OCI-M2 (cell line): Measurements from ENCODE around the gene ACSL6.

Source experiments
- DNase-seq: peaks from one replicate; lab custom pipeline; 2025; ENCODE audit not compliant: unreplicated experiment; lab: John Stamatoyannopoulos, UW

The ACSL6 gene, protein sequence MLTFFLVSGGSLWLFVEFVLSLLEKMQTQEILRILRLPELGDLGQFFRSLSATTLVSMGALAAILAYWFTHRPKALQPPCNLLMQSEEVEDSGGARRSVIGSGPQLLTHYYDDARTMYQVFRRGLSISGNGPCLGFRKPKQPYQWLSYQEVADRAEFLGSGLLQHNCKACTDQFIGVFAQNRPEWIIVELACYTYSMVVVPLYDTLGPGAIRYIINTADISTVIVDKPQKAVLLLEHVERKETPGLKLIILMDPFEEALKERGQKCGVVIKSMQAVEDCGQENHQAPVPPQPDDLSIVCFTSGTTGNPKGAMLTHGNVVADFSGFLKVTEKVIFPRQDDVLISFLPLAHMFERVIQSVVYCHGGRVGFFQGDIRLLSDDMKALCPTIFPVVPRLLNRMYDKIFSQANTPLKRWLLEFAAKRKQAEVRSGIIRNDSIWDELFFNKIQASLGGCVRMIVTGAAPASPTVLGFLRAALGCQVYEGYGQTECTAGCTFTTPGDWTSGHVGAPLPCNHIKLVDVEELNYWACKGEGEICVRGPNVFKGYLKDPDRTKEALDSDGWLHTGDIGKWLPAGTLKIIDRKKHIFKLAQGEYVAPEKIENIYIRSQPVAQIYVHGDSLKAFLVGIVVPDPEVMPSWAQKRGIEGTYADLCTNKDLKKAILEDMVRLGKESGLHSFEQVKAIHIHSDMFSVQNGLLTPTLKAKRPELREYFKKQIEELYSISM

DNA sequence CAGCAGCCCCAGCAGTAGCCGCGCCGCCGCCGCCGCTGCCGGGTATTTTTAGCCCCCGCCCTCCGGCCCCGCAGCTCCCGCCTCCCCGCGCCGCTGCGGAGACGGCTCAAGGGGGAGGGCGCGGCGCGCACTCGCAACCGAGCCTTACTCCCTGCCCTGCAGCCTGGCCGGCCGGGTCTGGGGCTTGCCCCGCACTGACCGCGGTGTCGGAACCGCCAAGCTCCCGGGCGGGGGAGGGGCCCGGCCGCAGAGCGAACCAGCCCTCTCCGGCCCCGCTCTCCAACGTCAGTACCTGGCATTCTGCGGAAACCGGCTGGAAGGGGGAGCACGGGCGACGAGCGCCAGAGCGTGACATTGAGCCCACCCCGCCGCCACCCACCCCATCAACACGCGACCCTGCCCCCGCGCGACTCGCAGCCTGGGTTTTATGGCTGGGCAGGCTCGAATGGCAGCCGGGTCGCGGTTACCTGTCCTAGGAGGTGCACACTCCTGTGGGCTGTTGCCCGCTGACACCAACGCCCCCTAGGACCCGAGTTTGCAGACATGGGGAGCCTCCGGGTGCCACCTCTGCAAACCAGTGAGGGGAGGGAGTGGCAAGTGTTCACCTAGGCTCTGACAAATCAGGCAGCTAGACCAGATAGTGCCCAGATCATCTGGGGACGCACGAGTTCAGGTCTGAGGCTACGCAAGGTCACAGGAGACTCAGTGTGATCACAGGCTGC lies at the start of gene ACSL6:
TSS of gene ACSL6 (minus strand) at position 37 of the 722 bp plus-strand sequence. CDS start 105 bp downstream, outside the sequence.
- no peak for DNase-seq

DNA sequence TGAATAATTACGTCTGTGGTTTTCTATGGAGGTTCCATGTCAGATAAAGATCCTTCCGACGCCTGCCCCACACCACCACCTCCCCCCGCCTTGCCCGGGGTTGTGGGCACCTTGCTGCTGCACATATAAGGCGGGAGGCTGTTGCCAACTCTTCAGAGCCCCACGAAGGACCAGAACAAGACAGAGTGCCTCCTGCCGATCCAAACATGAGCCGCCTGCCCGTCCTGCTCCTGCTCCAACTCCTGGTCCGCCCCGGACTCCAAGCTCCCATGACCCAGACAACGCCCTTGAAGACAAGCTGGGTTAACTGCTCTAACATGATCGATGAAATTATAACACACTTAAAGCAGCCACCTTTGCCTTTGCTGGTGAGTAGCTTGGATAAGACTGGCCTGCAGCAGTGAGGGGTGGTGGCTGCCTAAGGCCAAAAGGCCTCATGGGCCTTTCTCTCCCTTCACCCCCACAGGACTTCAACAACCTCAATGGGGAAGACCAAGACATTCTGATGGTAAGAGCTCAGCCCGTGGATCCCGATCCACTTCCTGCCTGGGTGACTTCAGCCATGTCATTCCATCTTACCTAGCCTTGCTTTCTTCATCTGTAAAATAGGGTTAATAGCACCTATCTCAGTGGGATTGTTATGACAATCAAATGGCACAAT lies 49.2 kb upstream of the ACSL6 start, which contains the start of gene IL3:
TSS of gene IL3 (plus strand) at position 155 of the 661 bp plus-strand sequence. CDS start at position 207, 52 bp downstream.
- no peak for DNase-seq

DNA sequence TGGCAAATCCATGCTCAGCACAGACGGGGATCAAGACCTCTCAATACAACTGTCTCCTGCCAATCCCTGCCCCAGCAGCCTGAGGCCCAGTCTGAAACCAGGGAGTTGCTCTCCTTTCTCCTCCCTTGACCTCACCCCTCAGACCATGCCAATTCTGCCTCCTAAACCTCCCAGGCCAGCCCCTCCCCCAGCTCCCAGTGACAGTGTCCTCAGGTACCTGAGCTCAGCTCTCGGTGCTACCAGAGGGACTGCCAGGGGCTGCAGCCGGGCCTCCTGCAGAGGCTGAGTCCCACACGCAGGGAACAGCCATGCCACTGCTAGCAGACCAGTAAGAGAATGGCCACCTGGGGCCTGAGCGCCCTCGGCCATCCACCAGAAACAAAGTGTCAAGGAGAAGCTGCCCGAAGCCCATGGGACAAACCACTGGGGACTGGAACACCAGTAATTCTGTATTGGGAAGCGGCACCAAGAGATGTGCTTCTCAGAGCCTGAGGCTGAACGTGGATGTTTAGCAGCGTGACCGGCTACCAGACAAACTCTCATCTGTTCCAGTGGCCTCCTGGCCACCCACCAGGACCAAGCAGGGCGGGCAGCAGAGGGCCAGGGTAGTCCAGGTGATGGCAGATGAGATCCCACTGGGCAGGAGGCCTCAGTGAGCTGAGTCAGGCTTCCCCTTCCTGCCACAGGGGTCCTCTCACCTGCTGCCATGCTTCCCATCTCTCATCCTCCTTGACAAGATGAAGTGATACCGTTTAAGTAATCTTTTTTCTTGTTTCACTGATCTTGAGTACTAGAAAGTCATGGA lies 48.4 kb upstream of the ACSL6 start:
- DNase-seq = no peak

DNA sequence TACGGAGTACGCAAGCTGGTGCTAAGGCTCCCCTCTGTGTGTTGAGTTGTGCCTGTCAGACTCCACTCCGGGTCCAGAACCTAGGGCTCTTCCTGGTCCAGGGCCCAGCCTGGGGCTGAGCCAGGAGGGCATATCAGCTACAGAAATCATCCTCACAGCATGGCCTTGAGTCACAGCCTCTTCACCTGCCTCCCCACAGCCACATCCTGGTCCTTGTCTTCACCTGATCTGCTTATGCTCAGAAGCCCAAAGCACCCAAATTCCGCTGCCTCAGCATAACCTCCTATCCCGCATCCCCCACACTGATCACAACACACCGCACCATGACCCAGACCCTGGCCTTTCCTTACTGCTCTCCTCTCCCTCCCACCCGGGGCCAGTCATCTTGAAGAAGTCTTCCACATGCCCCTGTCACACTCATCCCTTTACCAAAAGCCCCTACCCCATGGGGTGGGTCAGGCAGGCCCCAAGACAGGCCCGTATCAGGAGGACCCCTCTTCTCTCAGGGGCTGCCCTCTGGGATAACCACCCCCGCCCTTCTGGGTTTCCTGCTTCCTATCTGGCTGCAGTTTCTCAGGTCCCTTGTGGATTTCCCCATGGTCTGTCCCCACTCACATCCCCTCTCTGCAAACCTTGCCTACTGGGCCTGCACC lies 47.7 kb upstream of the ACSL6 start:
- DNase-seq = no peak

DNA sequence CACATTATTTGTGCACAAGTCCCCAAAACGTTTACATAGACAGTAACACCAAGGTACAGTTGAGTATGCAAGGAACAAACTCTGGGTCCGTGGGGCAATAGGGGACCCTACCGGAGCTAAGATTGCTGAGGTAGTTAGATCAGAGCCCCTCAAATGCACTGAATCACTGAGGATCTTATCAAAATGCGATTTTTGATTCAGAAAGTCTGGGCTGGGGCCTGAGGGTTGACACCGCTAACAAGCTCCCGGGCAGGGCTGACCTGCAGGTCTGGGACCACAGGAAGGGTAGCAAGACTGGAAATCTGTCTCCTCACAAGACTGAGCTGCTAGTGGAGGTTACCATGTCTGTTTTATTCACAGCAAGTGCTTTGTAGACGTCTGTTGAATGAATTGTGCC lies 47.2 kb upstream of the ACSL6 start:
- DNase-seq = no peak

DNA sequence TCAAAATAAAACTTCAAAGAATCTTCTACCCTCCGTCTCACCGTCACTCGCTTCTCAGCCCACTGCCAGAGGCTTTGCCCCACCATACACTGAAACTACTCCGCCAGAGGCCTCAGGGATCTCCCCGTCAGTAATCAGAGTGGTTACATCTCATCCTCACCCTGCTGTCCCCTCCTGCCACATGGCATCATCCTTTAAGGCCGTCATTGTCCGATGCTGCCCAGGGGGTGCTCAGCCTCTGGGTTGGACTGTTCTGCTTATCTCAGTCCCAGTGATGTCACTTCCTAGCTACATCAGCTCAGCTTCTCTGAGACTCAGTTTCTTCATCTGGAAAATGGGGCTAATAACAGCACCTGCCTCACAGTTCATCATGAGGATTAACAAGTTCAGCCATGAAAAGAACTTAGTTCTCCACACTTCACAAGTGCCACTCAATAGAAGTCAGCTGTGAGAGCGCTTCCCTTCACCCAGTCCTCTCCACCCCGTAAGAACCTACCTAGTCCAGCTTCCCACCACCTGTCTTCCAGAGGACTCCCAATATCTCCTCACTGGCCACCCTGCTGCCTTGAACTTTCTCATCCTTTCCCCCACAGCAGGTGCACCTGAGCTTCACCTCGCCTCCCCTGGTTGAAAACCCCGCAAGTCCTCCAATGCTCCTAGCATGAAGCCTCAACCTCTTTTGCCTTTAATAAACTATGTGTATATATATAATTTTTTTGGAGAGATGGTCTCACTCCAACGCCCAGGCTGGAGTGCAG lies 46.2 kb upstream of the ACSL6 start:
- DNase-seq = no peak

DNA sequence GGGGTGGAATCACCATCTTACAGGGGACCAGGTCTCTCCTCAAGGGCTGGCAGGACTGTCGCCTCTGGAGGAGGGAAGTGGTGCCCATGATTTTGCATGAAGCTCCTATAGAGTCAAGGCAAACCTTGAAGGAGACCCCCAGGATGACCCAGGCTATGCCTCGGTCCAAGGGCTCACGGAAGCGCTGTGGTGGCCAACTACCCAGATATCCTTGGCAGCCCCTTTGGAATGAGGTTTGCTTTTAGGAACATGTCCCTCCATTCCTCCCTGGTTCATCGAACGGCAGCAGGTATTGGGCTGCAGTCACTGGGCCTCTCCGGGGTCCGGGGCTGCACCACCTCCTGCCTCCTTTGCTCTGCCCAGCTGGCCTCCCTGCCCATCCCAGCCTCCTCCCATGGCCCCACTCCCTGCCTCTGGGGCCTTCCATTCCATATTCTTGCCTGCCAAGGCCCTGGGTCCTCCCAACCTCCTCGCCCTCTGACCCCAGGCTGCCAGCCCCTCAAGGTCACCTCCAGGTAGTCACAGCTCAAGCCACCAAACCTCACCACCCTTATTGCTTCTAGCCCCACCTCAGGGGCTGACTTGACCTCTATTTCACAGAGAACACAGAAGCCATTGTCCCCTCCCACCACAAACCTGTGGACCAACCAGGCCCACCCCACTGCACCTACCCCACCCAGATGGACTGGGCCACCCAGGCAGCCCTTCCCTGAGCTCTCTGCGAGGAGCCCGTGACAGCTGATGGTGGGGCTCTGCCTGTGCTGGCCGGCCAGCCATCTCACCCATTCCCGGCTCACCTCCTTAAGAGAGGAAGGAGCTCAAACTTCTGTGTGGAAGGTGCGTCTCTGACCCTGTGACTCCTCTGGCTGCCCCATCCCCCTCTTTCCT lies 45.4 kb upstream of the ACSL6 start:
- DNase-seq = no peak

DNA sequence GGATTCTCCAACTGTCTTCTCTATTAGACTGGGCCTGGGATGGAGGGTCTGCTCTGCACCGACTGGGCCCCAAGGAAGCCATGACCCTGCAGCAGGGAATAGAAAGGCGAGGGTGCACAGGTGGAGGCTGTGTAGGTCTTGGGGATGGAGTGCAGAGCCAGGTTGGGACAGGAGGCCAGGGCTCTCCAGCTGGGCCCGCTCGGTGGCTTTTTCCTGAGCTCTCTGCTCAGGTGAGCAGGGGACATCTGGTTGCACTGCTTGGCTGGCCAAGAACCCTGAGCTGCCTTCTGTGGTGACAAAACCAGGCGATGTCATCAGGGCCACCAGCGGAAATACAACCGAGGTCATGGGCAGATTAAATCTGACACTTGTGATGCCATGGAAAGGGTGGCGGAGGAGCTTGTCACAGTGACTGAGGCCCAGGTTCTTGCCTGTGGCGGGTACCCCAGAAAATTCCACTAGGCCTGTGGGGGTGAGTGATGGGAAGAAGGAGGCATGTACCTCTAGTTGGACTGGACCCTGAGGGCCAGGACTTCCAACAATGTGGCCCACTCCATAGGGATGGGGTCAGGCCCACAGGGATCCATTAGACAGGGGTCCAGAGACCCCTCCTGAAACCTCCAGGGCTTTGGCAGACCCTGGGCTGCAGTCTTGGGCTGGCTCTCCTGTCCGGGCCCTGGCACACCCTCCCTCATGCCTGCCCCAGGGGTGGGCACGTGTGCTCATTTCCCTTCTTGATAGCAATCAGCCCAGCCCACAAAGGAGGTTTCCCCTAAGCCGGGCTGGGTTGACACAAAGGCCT lies 44.6 kb upstream of the ACSL6 start:
- no peak for DNase-seq

DNA sequence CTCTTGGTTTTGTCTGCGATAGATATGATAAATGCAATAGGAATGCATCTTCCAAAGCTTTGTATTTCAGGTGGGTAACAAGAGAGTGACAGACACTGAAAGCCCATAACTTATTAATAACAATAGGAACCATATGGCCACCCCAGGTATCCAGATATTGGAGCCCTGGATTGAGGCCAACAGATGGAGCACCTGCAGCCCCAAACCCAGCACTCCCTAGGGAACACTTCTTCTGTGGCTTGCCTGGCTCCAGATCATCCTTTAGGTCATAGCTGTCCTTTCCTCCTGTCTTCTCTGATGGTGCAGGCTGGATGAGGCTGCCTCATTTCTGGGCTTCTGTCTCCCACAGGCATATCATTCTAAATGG lies 44.0 kb upstream of the ACSL6 start:
- no peak for DNase-seq

DNA sequence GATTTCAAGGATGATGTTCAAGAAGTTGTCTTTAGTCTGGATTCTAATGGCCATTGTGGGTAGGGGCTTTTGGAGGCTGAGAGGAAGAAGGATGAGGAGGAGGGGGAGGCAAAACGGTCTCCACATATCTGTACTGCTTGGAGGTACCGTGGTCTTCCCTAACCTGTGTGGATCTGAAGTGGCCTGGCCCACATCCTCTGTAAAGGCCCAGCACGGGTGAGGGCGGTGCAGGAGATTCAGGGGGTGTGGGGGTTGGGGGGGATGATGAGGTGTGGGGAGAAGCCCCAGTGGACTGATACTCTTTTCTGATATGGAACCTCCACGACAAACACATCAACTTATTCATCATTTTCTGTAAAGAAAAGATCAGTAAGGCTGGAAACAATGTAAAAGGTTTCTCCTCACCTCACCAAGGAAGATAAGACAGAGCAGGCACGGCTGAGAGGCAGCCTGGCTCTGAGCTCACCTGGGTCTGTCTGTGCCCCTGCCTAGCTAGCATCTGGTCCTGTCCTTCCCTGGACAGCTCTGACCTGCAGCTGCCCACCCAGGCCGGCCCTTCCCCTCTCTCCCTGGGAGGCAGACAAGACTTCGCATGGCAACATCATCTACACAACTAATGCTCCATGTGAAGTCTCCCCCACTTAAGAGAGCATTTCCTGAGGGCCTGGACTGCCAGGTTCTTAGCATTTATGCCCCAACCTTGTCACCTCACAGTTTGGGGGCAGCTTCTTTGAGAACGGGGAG lies 43.4 kb upstream of the ACSL6 start:
- DNase-seq = no peak

DNA sequence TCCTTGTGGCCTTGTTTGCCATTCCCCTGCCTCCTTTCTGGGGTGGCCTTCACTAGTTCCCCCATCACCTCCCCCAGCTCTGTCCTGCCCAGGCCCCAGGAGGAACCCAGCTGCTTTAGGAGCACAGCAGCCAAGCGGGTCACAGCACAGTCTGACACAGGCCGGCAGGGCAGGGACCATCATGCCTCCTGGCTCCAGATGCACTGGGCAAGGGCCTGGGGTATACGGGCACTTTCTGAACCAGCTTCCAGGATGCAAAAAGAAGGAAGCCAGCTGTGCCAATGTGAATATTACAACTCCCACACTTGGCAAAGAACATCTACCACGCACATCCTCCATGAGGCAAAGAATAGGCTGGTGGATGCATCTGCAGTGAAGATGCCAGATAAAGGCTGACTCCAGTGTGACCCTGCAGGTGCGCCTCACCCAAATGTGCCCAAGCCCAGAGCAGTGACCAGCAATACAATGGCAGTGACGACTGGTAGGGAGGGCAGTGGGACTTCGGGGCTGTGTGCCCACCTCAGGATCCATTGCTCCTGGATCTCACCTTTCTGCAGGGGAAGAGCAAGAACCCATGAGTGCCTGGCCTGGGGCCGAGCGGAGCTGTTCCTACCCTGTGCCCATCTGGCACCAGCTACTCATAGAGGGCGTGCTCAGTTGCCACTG lies 42.7 kb upstream of the ACSL6 start:
- DNase-seq = no peak

DNA sequence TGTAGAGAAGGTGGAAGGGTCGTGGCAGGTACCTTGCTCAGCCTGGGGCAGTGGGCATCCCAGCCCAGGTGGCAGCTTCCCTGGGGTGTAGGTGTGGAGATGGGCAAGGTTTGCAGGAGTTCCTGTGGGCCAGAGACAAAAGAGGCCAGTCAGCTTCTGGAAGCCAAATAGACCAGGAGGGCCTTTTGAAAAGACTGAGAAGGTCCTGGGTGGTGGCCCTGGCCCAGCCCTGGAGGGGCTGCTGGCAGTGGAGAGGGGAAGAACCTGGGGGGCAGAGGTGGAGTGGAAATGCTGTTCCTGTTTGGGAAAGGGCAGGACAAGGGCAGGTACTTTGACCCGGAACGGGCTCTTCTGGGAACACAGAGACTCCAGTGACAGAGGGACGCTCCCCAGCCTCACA lies 42.0 kb upstream of the ACSL6 start:
- DNase-seq = no peak

DNA sequence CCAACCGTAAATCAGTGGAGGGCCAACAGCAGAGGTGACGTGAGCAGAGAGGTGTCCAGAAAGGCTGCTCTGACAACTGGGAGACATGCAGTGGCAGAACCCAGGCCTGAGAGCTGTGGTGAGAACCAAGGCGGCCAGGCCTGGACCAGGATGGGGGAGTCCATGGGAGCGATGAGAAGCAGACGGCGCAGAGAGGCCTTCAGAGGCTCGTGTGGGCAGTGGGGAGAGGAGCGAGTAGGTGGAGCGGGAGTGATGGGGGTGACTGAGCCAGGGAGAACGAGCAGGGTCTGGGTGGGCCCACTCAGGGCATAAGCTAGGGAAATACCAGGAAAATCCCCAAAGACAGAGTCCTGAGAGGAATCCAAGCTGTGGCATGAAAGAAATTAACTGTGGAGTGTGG lies 41.1 kb upstream of the ACSL6 start:
- DNase-seq = no peak

DNA sequence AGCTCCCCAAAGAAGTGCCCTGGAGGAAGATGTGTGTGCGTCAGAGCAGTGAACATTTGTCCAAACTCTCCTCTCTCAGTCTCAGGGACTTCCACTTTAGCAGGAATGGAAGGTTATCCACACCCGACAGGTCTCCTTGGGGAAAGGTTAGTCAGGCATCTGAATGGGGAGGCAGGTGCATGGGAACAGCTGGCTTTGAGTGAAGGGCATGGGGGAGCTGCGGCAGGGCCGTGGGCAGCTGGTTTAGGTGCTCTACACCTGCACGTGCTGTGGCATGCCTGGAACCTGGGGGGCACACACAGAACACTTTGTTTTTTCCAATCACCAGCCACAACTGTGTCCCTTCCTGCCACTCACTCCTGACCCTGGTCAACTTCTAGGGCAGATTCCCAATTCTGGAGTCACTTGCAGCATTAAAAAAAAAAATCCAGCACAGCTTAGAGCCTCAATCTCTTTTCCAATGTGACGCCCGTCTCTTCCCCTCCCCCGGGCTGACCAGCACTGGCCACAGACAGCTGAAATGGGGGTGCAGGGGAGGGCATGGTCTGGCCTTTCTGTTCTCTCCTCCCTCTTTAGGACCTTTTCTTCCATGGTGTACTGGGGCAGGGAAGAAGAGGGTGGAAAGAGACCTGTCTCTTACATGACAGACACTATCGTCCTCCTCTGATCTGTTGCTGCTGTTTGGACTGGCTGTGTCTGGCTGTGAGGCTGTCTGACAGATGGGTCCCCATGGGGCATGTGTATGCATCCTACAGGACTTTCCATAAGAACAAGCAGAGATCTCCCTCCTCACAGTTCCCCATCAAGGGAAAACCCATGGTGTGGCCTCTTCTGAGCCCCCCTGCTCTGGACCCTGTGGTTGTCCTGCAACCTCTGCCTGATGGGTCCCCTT lies 39.4 kb upstream of the ACSL6 start:
- no peak for DNase-seq

DNA sequence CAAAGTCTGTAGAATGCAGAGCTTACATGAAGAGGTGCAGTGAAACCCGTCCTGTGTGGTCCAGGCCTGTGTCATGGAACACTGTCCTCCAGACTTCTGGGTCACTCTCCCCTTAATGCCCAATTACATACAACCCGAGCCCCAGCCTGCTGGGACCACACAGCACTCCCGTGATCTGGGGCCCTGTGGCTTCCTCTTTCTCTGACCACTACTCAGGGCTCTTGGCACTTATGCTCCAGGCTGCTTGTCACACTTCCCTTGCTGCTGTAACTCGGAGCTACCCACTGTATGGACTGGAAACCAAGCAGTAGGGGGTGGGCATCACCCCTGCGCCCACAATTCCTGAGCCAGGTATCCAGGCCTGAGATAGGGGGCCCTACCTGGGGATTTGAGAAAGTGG lies 38.7 kb upstream of the ACSL6 start:
- no peak for DNase-seq
